ENCODE results near the gene FBXO21.

GRCh38 chr12:117118838-117119591, 71.3 kb downstream of the FBXO21 start:
- TF ChIP-seq CTCF (IDR thresholded peaks at IDR 0.05; ENCODE audit: insufficient read depth, low read depth, low read length) (no peak), EZH2 (IDR thresholded peaks at IDR 0.05; ENCODE audit: insufficient read depth, low read length) (no peak)

Data from astrocyte (in vitro differentiated cells and primary cell).